Right atrium auricular region (tissue), 2 donors: ENCODE results near the gene TTC9C. TPM values are rescaled to one million over a fixed set of nuclear protein-coding genes. Genes with fewer than 3 reads are reported as not detected.
"Not testable (repeated sequence)": the region's sequence is repeated elsewhere in the genome, so short reads cannot be mapped to it uniquely, and the experiment has no call there.

Source experiments
- DNase-seq: peaks from one replicate; pipeline ENCODE4 v3.0.0-alpha.2; 2019; ENCODE audit warnings: low spot score
- H3K27ac ChIP-seq, 2 donors: fragments of 200-600 bp; sonication (generic); 1 replicate in 1 of 2; 2 replicates in 1 of 2; pipeline ENCODE4 v1.5.1; 2016 to 2019
- H3K27me3 ChIP-seq, 2 donors: fragments of 200-600 bp; sonication (generic); one replicate each; pipeline versions ENCODE4 v1.5.1 to v1.6.0; 2017 to 2019
- H3K36me3 ChIP-seq: fragments of 200-600 bp; sonication (generic); one replicate; pipeline ENCODE4 v1.5.1; 2016
- H3K4me1 ChIP-seq, 2 donors: fragments of 200-600 bp; sonication (generic); one replicate each; pipeline versions ENCODE4 v1.5.1 to v1.6.0; 2017 to 2019
- H3K4me3 ChIP-seq, 2 donors: fragments of 200-600 bp; sonication (generic); 1 replicate in 1 of 2; 2 replicates in 1 of 2; pipeline ENCODE4 v1.5.1; 2017 to 2019; ENCODE audit warnings: mild to moderate bottlenecking in 1 of 2, moderate library complexity in 1 of 2
- H3K9me3 ChIP-seq, 2 donors: fragments of 200-600 bp; sonication (generic); one replicate each; pipeline ENCODE4 v1.5.1; 2019
- CTCF ChIP-seq, 2 donors: fragments of 200-600 bp; sonication (generic); IDR thresholded peaks; one replicate each; pipeline ENCODE4 v1.5.1; 2019; ENCODE audit warnings: antibody characterized with exemption in 2 of 2
- total RNA-seq, 2 donors: library from RNA; depleted of rRNA; stranded (reverse); fragments of >200 nt; gene quantifications; one replicate each; pipeline ENCODE4 v1.1.0, GENCODE V29; 2016

Gene TTC9C
- total RNA-seq, 2 donors from 2014 or later: 9.6 to 11.4 TPM

- H3K36me3 ChIP-seq: peaks cover 21% of the 10 kb centered on the region
- H3K9me3 ChIP-seq: no peaks in the 10 kb centered on the region
- H3K27me3 ChIP-seq: no peaks in the 10 kb centered on the region
- peaks cover 0 to 54% of the 10 kb centered on the region in 2 donors for H3K4me1 ChIP-seq
- peak within 1 kb of the TSS; percentile 76 to 82 for H3K4me3 ChIP-seq
- peak within 1 kb of the TSS; percentile 94 to 98 for H3K27ac ChIP-seq
- DNase-seq: peak; percentile 98
- TF ChIP-seq CTCF (IDR thresholded peaks at IDR 0.05): no peak
Measured at GRCh38 chr11:62727165-62727871, 968 bp upstream of the TTC9C start, which contains the start of gene HNRNPUL2. TSS of gene HNRNPUL2 (minus strand) at chr11:62727457. CDS start at chr11:62727156, 301 bp downstream.

DNA sequence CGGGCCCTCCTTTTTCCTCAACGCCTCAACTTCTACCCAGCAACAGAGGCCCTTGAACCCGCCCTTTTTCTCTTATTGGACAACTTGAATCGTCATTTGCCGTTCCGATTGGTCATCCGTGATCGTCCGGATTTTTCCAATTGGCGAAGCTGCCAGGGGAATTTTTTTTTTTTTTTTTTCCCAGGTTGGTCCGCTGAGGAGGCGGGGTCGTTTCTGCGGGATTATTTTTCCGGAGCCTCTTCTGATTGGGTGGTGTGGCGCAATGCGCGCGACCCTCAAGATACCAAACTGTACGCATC lies 465 bp upstream of the TTC9C start:
- H3K36me3 ChIP-seq: peaks cover 18% of the 10 kb centered on the region
- no peaks in the 10 kb centered on the region for H3K27me3 ChIP-seq
- H3K4me3 ChIP-seq: peak overlapping the region; percentile 76 to 82
- H3K9me3 ChIP-seq: no peaks in the 10 kb centered on the region
- TF ChIP-seq CTCF (IDR thresholded peaks at IDR 0.05): no peak
- H3K4me1 ChIP-seq: peaks cover 0 to 54% of the 10 kb centered on the region in 2 donors
- peak overlapping the region; percentile 94 to 98 for H3K27ac ChIP-seq
- DNase-seq: peak; percentile 90

GRCh38 chr11:62730076-62730475 lies 1.8 kb downstream of the TTC9C start:
- H3K27ac ChIP-seq, H3K27me3 ChIP-seq, DNase-seq, H3K9me3 ChIP-seq: not testable (repeated sequence)
- Histone ChIP-seq H3K4me1 (peaks cover 0 to 38% of the 10 kb centered on the region in 2 donors), H3K36me3 (peaks cover 27% of the 10 kb centered on the region), H3K4me3 (peak overlapping the region in 1 of 2 donors; percentile 82)

DNA sequence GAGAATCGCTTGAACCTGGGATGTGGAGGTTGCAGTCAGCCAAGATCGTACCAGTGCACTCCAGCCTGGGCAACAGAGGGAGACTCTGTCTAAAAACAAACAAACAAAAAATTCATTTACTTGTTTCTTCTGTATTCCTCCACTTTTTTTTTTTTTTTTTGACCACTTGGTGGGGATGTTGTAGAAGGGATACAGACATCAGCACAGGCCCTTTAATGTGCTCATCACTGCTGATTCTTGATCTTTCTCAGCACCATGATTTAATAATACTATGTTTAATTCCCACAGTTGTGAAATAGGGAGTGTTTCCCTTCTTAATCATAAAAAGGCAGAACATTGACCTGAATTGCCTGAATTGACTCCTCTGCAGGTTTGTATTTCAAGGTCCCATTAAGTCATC lies 4.5 kb downstream of the TTC9C start:
- no peak overlapping the region for H3K27ac ChIP-seq
- TF ChIP-seq CTCF (IDR thresholded peaks at IDR 0.05): no peak

DNA sequence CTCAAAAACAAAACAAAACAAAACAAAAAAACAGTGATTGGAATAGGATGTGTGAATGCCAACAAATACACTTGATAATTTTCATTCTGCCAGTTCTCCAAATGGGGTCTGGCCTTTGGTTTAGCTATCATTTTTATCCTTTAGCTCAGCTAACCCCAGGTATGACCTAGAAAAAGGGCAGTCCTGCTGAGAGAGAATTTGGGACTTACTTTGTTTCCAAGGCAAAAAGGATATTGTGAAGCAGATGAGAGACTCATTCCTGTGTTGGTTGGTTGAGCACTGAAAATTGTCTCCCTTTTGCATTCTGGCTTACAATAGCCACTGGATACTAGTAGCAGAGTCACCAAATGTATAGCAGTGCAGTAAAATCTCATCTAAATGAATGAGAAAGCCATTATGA lies 8.9 kb downstream of the TTC9C start:
- Histone ChIP-seq H3K36me3 (peaks cover 61% of the 10 kb centered on the region), H3K9me3 (no peaks in the 10 kb centered on the region), H3K4me3 (no peak overlapping the region), H3K4me1 (no peaks in the 10 kb centered on the region), H3K27me3 (no peaks in the 10 kb centered on the region), H3K27ac (no peak overlapping the region)
- no peak for TF ChIP-seq CTCF (IDR thresholded peaks at IDR 0.05)
- no peak for DNase-seq

More for the DNA sequence above, 4.5 kb downstream of the TTC9C start:
- no peak overlapping the region for H3K4me3 ChIP-seq
- H3K9me3 ChIP-seq: no peaks in the 10 kb centered on the region
- H3K36me3 ChIP-seq: peaks cover 47% of the 10 kb centered on the region
- H3K27me3 ChIP-seq: no peaks in the 10 kb centered on the region
- peaks cover 0 to 28% of the 10 kb centered on the region in 2 donors for H3K4me1 ChIP-seq
- no peak for DNase-seq

DNA sequence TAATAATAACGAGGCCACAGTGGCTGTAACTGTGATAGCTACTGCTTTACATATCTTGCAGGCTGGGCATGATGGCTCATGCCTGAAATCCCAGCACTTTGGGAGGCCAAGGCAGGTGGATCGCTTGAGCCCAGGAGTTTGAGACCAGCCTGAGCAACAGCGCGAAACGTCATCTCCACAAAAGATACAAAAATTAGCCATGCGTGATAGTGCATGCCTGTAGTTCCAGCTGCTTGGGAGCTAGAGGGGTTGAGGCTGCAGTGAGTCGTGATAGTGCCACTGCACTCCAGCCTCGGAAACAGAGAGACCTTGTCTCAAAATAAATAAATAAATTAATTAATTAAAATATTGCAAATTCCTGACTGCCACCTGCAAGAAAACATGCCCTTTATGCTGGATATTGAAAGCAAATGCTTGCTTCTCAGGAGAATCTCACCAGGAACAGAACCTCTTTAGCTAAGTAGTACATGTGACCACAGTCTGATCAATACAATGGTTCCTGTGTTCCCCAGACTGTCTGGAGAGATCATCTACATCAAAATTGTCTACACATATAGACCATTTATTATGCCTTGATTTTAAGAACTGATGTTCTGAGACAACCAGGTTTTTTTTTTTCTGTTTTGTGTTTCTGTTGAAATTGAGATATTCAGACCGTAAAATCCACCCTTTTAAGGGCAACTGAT lies 19.3 kb downstream of the TTC9C start:
- Histone ChIP-seq H3K9me3 (no peaks in the 10 kb centered on the region), H3K27me3 (no peaks in the 10 kb centered on the region), H3K36me3 (peaks cover 3% of the 10 kb centered on the region), H3K27ac (no peak overlapping the region), H3K4me3 (no peak overlapping the region), H3K4me1 (peaks cover 0 to 12% of the 10 kb centered on the region in 2 donors)
- no peak for TF ChIP-seq CTCF (IDR thresholded peaks at IDR 0.05)
- DNase-seq: no peak

DNA sequence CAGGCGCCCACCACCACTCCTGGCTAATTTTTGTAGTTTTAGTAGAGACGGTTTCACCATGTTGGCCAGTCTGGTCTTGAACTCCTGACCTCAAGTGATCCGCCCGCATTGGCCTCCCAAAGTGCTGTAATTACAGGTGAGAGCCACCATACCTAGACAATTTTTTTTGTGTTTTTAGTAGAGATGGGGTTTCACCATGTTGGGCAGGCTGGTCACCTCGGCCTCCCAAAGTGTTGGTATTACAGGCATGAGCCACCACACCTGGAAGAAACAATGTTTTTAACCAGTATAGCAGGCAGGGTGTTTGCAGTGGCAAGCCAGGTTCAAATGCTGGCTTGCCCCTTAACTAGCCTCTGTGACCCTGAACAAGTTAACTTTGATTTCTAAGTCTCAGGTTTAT lies 21.6 kb downstream of the TTC9C start:
- not testable (repeated sequence) for H3K36me3 ChIP-seq, DNase-seq, H3K27ac ChIP-seq, H3K4me3 ChIP-seq, H3K27me3 ChIP-seq, H3K9me3 ChIP-seq
- H3K4me1 ChIP-seq: peaks cover 0 to 27% of the 10 kb centered on the region in 2 donors
